Posterior cingulate gyrus (tissue), 11 donors: Measurements from ENCODE around the gene SPAM1.
"Not testable (repeated sequence)": the region's sequence is repeated elsewhere in the genome, so short reads cannot be mapped to it uniquely, and the experiment has no call there.

ENCODE experiments used
- DNase-seq, 10 donors: peaks; one replicate each; pipeline versions ENCODE4 v3.0.0 to v3.0.0-alpha.2; 2020 to 2021; ENCODE audit warnings: mixed read lengths in 3 of 10
- intact Hi-C: fragments of 100-400 bp; cut with DNase I; formaldehyde crosslinking; loops from one replicate; pipeline ENCODE4 v1.15.1; 2023

Gene SPAM1

GRCh38 chr7:123924941-123925340 lies at the start of gene SPAM1:
TSS of gene SPAM1 (plus strand) at chr7:123925241. CDS start at chr7:123953571, 28,330 bp downstream.
- intact Hi-C loops = no loop called here
- DNase-seq = no peak

- DNase-seq = no peak
- intact Hi-C loops = no loop called here
These were observed 48.3 kb upstream of the SPAM1 start for GRCh38 chr7:123876557-123877256.

GRCh38 chr7:123879628-123880027 lies 45.4 kb upstream of the SPAM1 start:
- no peak for DNase-seq
- intact Hi-C loops = no loop called here

- DNase-seq = no peak
- intact Hi-C loops = no loop called here
These were observed 43.7 kb upstream of the SPAM1 start for GRCh38 chr7:123881300-123881699.

- no peak for DNase-seq
- intact Hi-C loops = no loop called here
These were observed 41.9 kb upstream of the SPAM1 start for GRCh38 chr7:123883154-123883553.

GRCh38 chr7:123888192-123888591 lies 36.8 kb upstream of the SPAM1 start:
- intact Hi-C loops = no loop called here
- DNase-seq = no peak

GRCh38 chr7:123894753-123895152 lies 30.3 kb upstream of the SPAM1 start:
- DNase-seq, intact Hi-C loops: not testable (repeated sequence)

- no peak for DNase-seq
- intact Hi-C loops = no loop called here
These were observed 23.9 kb upstream of the SPAM1 start for GRCh38 chr7:123901101-123901500.

GRCh38 chr7:123905714-123906113 lies 19.3 kb upstream of the SPAM1 start:
- no peak for DNase-seq
- intact Hi-C loops = no loop called here

GRCh38 chr7:123916240-123916724 lies 8.8 kb upstream of the SPAM1 start:
- DNase-seq = no peak
- intact Hi-C loops = no loop called here

- intact Hi-C loops = no loop called here
- DNase-seq = no peak
These were observed 7.2 kb upstream of the SPAM1 start for GRCh38 chr7:123917878-123918277.

GRCh38 chr7:123918309-123918708 lies 6.7 kb upstream of the SPAM1 start:
- DNase-seq = no peak
- intact Hi-C loops = no loop called here

GRCh38 chr7:123923599-123923998 lies 1.4 kb upstream of the SPAM1 start:
- intact Hi-C loops = no loop called here

GRCh38 chr7:123929107-123929506 lies 4.1 kb downstream of the SPAM1 start:
- intact Hi-C loops = no loop called here
- DNase-seq = no peak

More at GRCh38 chr7:123923599-123923998, 1.4 kb upstream of the SPAM1 start:
- DNase-seq = no peak

GRCh38 chr7:123929655-123930054 lies 4.6 kb downstream of the SPAM1 start:
- no peak for DNase-seq
- intact Hi-C loops = no loop called here

GRCh38 chr7:123935436-123936381 lies 10.7 kb downstream of the SPAM1 start:
- intact Hi-C loops = no loop called here
- DNase-seq = no peak

- intact Hi-C loops = no loop called here
- DNase-seq = no peak
These were observed 11.3 kb downstream of the SPAM1 start for GRCh38 chr7:123936388-123936787.

- intact Hi-C loops = no loop called here
- DNase-seq = no peak
These were observed 14.7 kb downstream of the SPAM1 start for GRCh38 chr7:123939784-123940183.

GRCh38 chr7:123941391-123942180 lies 16.5 kb downstream of the SPAM1 start:
- intact Hi-C loops = no loop called here
- no peak for DNase-seq

- no peak for DNase-seq
These were observed 19.4 kb downstream of the SPAM1 start for GRCh38 chr7:123944395-123944794.

GRCh38 chr7:123945938-123946337 lies 20.9 kb downstream of the SPAM1 start:
- intact Hi-C loops = no loop called here
- DNase-seq = no peak

More at GRCh38 chr7:123944395-123944794, 19.4 kb downstream of the SPAM1 start:
- intact Hi-C loops = no loop called here
